Endothelial cell of umbilical vein (primary cell): ENCODE results near the gene INTS4. TPM values are rescaled to one million over a fixed set of nuclear protein-coding genes. Genes with fewer than 3 reads are reported as not detected.
"Not testable (repeated sequence)": the region's sequence is repeated elsewhere in the genome, so short reads cannot be mapped to it uniquely, and the experiment has no call there.

ENCODE experiments used
- BruUV-seq: library from RNA; stranded (reverse); fragments of 400-500 nt; replicated peaks from 2 replicates; lab custom pipeline; 2021; lab: Mats Ljungman, UMichigan
- CTCF ChIA-PET: fragments of 300-600, 350-600 bp; sonication (Branson Sonifier 250); formaldehyde crosslinking; loops from one replicate; lab custom pipeline; 2021; ENCODE audit warnings: antibody characterized with exemption, inconsistent platforms; lab: Charles Lee
- POLR2A ChIA-PET: fragments of 300-600, 350-600 bp; sonication (Branson Sonifier 250); formaldehyde crosslinking; loops from one replicate; lab custom pipeline; 2021; ENCODE audit warnings: antibody characterized with exemption, inconsistent platforms; lab: Charles Lee
- DNase-seq: peaks from one replicate; pipeline ENCODE4 v3.0.0-alpha.2; 2011; ENCODE audit warnings: low read depth, low spot score
- FAIRE-seq: peaks from 2 replicates; lab custom pipeline; 2011; peaks lifted over from hg19 to GRCh38; lab: Jason Lieb, UNC
- H2AFZ ChIP-seq: 2 replicates; pipeline ENCODE4 v1.6.0; 2012; ENCODE audit warnings: low read depth, low read length, control low read depth, inconsistent platforms
- H3K27ac ChIP-seq: 2 replicates; pipeline ENCODE4 v1.5.1; 2011; ENCODE audit warnings: low read depth, mild to moderate bottlenecking, control low read depth, low read length, moderate library complexity; ENCODE audit not compliant: insufficient read depth
- H3K27me3 ChIP-seq, 2 experiments: 2 replicates each; pipeline versions ENCODE4 v1.6.0 to v1.6.1; 2011; ENCODE audit warnings: low read length in 2 of 2, mixed read lengths in 1 of 2; ENCODE audit not compliant: control insufficient read depth in 2 of 2, insufficient read depth in 2 of 2
- H3K36me3 ChIP-seq, 2 experiments: 2 replicates in 1 of 2; 3 replicates in 1 of 2; pipeline ENCODE4 v1.5.1; 2011; ENCODE audit warnings: low read length in 2 of 2, mild to moderate bottlenecking in 1 of 2, moderate library complexity in 1 of 2; ENCODE audit not compliant: control insufficient read depth in 2 of 2, insufficient read depth in 2 of 2; ENCODE audit errors: extremely low read depth in 1 of 2
- H3K4me1 ChIP-seq: 3 replicates; pipeline ENCODE4 v1.5.1; 2011; ENCODE audit warnings: mild to moderate bottlenecking, low read length; ENCODE audit not compliant: control insufficient read depth, insufficient read depth; ENCODE audit errors: extremely low read depth
- H3K4me2 ChIP-seq: 2 replicates; pipeline ENCODE4 v1.6.1; 2011; ENCODE audit warnings: low read length, control low read depth, mixed read lengths; ENCODE audit not compliant: insufficient read depth
- H3K4me3 ChIP-seq, 3 experiments: fragments of 200-600 bp in 1 of 3; sonication (generic), shearing (Covaris generic) in 1 of 3; replicated peaks in 1 of 3; 2 replicates each; pipeline ENCODE4 v1.5.1; 2011 to 2016; ENCODE audit warnings: control low read depth in 3 of 3, low read length in 3 of 3, mild to moderate bottlenecking in 2 of 3, inconsistent platforms in 1 of 3, low read depth in 1 of 3, moderate library complexity in 1 of 3; ENCODE audit not compliant: insufficient read depth in 1 of 3
- H3K79me2 ChIP-seq: 2 replicates; pipeline ENCODE4 v1.6.0; 2012; ENCODE audit warnings: low read length, inconsistent platforms; ENCODE audit not compliant: control insufficient read depth, insufficient read depth
- H3K9ac ChIP-seq: replicated peaks from 2 replicates; pipeline ENCODE3; 2011; ENCODE audit warnings: low read length, control low read depth; ENCODE audit not compliant: insufficient read depth; ENCODE audit errors: extremely low read depth
- H3K9me1 ChIP-seq: replicated peaks from 3 replicates; pipeline ENCODE4 v1.6.0; 2011; ENCODE audit warnings: mild to moderate bottlenecking, low read length; ENCODE audit not compliant: control insufficient read depth, insufficient read depth; ENCODE audit errors: extremely low read depth
- H3K9me3 ChIP-seq: replicated peaks from 2 replicates; pipeline ENCODE4 v1.5.1; 2012; ENCODE audit warnings: low read length, inconsistent platforms; ENCODE audit not compliant: control insufficient read depth, insufficient read depth
- H4K20me1 ChIP-seq: replicated peaks from 2 replicates; pipeline ENCODE3; 2011; ENCODE audit warnings: mild to moderate bottlenecking, low read length; ENCODE audit not compliant: control insufficient read depth, insufficient read depth; ENCODE audit errors: extremely low read depth
- EZH2 ChIP-seq: IDR thresholded peaks from 2 replicates; pipeline ENCODE4 v1.6.1; 2012; ENCODE audit warnings: borderline replicate concordance, low read depth, mild to moderate bottlenecking, moderate library complexity, low read length, inconsistent platforms; ENCODE audit not compliant: severe bottlenecking
- FOS ChIP-seq: IDR thresholded peaks from 2 replicates; pipeline ENCODE4 v1.6.1; 2011; ENCODE audit warnings: mild to moderate bottlenecking, low read length, moderate library complexity, borderline replicate concordance; ENCODE audit not compliant: insufficient read depth
- GATA2 ChIP-seq: IDR thresholded peaks from 2 replicates; pipeline ENCODE4 v1.7.0; 2011; ENCODE audit warnings: low read depth, mild to moderate bottlenecking, moderate library complexity, mixed read lengths, low read length; ENCODE audit not compliant: insufficient read length, insufficient read depth
- JUN ChIP-seq: IDR thresholded peaks from 2 replicates; pipeline ENCODE4 v1.6.1; 2011; ENCODE audit warnings: borderline replicate concordance, low read depth; ENCODE audit not compliant: insufficient read length, insufficient read depth
- MAX ChIP-seq: IDR thresholded peaks from 2 replicates; pipeline ENCODE4 v1.6.1; 2011; ENCODE audit not compliant: insufficient read depth, insufficient read length
- MYC ChIP-seq: IDR thresholded peaks from one replicate; pipeline ENCODE4 v1.6.1; 2011; ENCODE audit warnings: mild to moderate bottlenecking, low read depth, low read length
- POLR2A ChIP-seq: IDR thresholded peaks from 2 replicates; pipeline ENCODE4 v1.6.1; 2012; ENCODE audit warnings: low read depth, mild to moderate bottlenecking, control low read depth, low read length
- POLR2AphosphoS5 ChIP-seq: IDR thresholded peaks from 2 replicates; pipeline ENCODE4 v1.6.1; 2012; ENCODE audit warnings: low read depth, mild to moderate bottlenecking, control low read depth, low read length, moderate library complexity; ENCODE audit not compliant: insufficient read depth
- dilution Hi-C: fragments of 300-500 bp; cut with MboI; formaldehyde crosslinking; loops from one replicate; pipeline ENCODE4 v1.15.0; 2019; ENCODE audit warnings: low sequenced_read_pairs; ENCODE audit not compliant: extremely low pct_ligation_motif_present
- intact Hi-C: fragments of 100-400 bp; cut with micrococcal nuclease; formaldehyde crosslinking; loops from one replicate; pipeline ENCODE4 v1.10.0; 2022
- polyA plus RNA-seq, 4 experiments: library from polyadenylated mRNA; depleted of rRNA in 3 of 4; stranded (reverse) in 3 of 4; unstranded in 1 of 4; fragments of >200 nt; gene quantifications; 2 replicates each; pipeline versions ENCODE4 v1.2.1 to v1.2.3, GENCODE V29; 2011 to 2012; ENCODE audit warnings: missing spikeins in 1 of 4
- total RNA-seq: library from RNA; stranded (reverse); gene quantifications from 2 replicates; pipeline ENCODE4 v1.2.3, GENCODE V29; 2021
- TF ChIP-seq, protein P1 (sequence below), 2 donors: IDR thresholded peaks; 1 replicate in 1 of 2; 2 replicates in 1 of 2; pipeline ENCODE4 v1.5.1; 2011; ENCODE audit warnings: low read length in 2 of 2, mild to moderate bottlenecking in 2 of 2, moderate library complexity in 2 of 2, control low read depth in 1 of 2, inconsistent platforms in 1 of 2, low read depth in 1 of 2; ENCODE audit not compliant: insufficient read depth in 1 of 2; ENCODE audit errors: extremely low read depth in 1 of 2

INTS4 gene
- total and polyA plus RNA-seq, 2 donors (not counting 3 experiments of a cell fraction or from before 2014, with no cell fraction given), result 29.2 to 37.8 TPM

- CTCF ChIA-PET, result no interaction called here
- POLR2A ChIA-PET, result no interaction called here
- no peak for TF ChIP-seq JUN
- TF ChIP-seq GATA2, result no peak
- TF ChIP-seq POLR2A, result no peak
- TF ChIP-seq POLR2AphosphoS5, result no peak
- no peak for TF ChIP-seq MYC
- no peak for TF ChIP-seq MAX
- TF ChIP-seq, protein P1, sequence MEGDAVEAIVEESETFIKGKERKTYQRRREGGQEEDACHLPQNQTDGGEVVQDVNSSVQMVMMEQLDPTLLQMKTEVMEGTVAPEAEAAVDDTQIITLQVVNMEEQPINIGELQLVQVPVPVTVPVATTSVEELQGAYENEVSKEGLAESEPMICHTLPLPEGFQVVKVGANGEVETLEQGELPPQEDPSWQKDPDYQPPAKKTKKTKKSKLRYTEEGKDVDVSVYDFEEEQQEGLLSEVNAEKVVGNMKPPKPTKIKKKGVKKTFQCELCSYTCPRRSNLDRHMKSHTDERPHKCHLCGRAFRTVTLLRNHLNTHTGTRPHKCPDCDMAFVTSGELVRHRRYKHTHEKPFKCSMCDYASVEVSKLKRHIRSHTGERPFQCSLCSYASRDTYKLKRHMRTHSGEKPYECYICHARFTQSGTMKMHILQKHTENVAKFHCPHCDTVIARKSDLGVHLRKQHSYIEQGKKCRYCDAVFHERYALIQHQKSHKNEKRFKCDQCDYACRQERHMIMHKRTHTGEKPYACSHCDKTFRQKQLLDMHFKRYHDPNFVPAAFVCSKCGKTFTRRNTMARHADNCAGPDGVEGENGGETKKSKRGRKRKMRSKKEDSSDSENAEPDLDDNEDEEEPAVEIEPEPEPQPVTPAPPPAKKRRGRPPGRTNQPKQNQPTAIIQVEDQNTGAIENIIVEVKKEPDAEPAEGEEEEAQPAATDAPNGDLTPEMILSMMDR (IDR thresholded peaks at IDR 0.05; ENCODE audit: extremely low read depth in 1 of 2, insufficient read depth in 1 of 2, low read depth in 1 of 2, low read length in 2 of 2), result no peak
- TF ChIP-seq FOS, result no peak
- TF ChIP-seq EZH2, result no peak
These were observed 35.0 kb downstream of the INTS4 start for GRCh38 chr11:77959434-77959833.

GRCh38 chr11:77958583-77959177, 35.8 kb downstream of the INTS4 start:
- H3K4me1 ChIP-seq, H3K4me2 ChIP-seq, H2AFZ ChIP-seq, CTCF ChIA-PET, H3K27me3 ChIP-seq, H3K79me2 ChIP-seq, H3K4me3 ChIP-seq, H3K9me1 ChIP-seq, H3K36me3 ChIP-seq, dilution Hi-C loops, H3K9me3 ChIP-seq, POLR2A ChIA-PET, BruUV-seq, H4K20me1 ChIP-seq, intact Hi-C loops, FAIRE-seq, H3K27ac ChIP-seq, H3K9ac ChIP-seq: not testable (repeated sequence)
- peak; percentile 62 for DNase-seq

More at GRCh38 chr11:77959434-77959833, 35.0 kb downstream of the INTS4 start:
- H3K9me1 ChIP-seq, result no peaks in the 10 kb centered on the region
- no peaks in the 10 kb centered on the region for H4K20me1 ChIP-seq
- no peaks in the 10 kb centered on the region for H3K4me1 ChIP-seq
- H3K4me2 ChIP-seq, result no peak overlapping the region
- no peak overlapping the region for H3K9ac ChIP-seq
- FAIRE-seq, result no peak
- H3K9me3 ChIP-seq, result no peaks in the 10 kb centered on the region
- H3K79me2 ChIP-seq, result no peaks in the 10 kb centered on the region
- H3K27me3 ChIP-seq, result no peaks in the 10 kb centered on the region
- H3K36me3 ChIP-seq, result no peaks in the 10 kb centered on the region
- BruUV-seq, result no TSS peak
- H3K4me3 ChIP-seq, result no peak overlapping the region
- dilution Hi-C loops, result no loop called here
- no peak overlapping the region for H3K27ac ChIP-seq
- intact Hi-C loops, result no loop called here
- no peak overlapping the region for H2AFZ ChIP-seq
- DNase-seq, result peak; percentile 49
